Measurements from ENCODE around the gene SBK1.

SBK1 gene

DNA sequence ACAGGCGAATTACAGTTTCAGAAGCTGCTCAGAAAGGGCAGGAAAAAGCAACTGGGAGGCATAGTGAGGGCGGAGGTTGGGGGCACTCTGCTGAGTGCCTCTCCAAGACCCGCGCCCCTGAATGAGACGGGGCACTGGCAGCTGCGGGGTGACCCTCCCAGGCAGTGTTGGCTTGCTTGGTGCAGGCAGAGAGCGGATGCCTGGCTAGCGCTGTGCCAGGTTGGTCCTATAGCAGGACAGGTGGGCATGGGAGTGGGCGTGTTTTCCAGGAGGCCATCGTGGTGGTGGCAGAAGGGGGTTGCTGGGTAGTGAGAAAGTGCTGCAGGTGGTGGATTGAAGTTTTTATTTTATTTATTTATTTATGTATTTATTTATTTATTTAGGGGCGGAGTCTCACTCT, 16.0 kb upstream of the SBK1 start:
- intact Hi-C loops (cut with DNase I; ENCODE audit: low total_unique reads) = loop anchor here (5.0 kb wide), 1 partner anchor 41 kb away; no protein-coding TSS in a partner anchor
- TF ChIP-seq, protein P1, sequence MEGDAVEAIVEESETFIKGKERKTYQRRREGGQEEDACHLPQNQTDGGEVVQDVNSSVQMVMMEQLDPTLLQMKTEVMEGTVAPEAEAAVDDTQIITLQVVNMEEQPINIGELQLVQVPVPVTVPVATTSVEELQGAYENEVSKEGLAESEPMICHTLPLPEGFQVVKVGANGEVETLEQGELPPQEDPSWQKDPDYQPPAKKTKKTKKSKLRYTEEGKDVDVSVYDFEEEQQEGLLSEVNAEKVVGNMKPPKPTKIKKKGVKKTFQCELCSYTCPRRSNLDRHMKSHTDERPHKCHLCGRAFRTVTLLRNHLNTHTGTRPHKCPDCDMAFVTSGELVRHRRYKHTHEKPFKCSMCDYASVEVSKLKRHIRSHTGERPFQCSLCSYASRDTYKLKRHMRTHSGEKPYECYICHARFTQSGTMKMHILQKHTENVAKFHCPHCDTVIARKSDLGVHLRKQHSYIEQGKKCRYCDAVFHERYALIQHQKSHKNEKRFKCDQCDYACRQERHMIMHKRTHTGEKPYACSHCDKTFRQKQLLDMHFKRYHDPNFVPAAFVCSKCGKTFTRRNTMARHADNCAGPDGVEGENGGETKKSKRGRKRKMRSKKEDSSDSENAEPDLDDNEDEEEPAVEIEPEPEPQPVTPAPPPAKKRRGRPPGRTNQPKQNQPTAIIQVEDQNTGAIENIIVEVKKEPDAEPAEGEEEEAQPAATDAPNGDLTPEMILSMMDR (IDR thresholded peaks at IDR 0.05) = no peak

DNA sequence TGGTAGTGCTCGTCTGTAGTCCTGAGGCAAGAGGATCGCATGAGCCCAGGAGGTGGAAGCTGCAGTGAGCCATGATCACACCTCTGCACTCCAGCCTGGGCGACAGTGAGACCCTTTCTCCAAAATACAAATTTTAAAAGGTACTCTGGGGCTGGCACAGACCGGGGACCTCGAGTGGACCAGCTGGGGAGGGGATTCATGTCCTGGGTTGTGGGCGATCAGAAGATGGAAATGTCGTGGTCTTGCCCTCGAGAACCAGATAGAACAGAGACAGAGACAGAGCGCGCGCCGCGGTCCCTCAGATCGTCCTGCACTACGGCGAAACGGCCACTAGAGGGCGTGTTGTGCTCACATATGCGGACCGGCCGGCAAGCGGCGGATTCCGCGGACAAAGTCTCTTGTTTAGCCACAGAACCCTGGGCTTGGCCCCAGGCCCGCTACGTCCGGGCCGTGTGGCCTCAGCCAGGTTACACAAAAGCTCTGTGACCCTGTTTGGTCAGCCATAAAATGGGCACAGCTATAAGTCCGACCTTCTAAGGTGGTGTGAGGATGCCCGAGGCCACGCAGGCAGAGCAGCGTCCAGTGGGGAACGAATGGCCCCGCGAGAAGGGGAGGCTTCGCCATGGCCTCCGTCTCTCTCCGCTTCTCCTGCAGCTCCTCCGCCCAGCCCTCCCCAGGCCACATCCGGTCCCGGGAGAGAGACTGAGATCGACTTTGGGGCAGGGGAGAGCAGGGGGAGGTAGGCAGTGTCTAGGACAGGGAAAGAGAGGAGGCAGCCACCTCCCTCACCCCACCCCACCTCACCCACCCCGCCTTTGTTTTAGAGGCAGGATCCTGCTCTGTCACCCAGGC, 14.6 kb upstream of the SBK1 start:
- Histone ChIP-seq H3K27me3 (peaks cover 0 to 63% of the 10 kb centered on the region in 2 donors), H3K9me3 (no peaks in the 10 kb centered on the region), H3K27ac (no peak overlapping the region), H3K36me3 (no peaks in the 10 kb centered on the region), H3K4me1 (peaks cover 0 to 9% (median 6%) of the 10 kb centered on the region in 4 donors), H3K4me3 (peak overlapping the region; percentile 23 to 45)
- TF ChIP-seq, protein P1 (IDR thresholded peaks at IDR 0.05) = peak; percentile 94 to 97
- intact Hi-C loops (cut with DNase I; ENCODE audit: low total_unique reads) = loop anchor here (5.0 kb wide), 1 partner anchor 40 kb away; no protein-coding TSS in a partner anchor
- DNase-seq = peak; percentile 84 to 85

More for the DNA sequence above, 16.0 kb upstream of the SBK1 start:
- peaks cover 0 to 9% (median 6%) of the 10 kb centered on the region in 4 donors for H3K4me1 ChIP-seq
- peaks cover 0 to 2% (median 0%) of the 10 kb centered on the region in 3 donors for H3K9me3 ChIP-seq
- no peaks in the 10 kb centered on the region for H3K36me3 ChIP-seq
- peaks cover 0 to 56% of the 10 kb centered on the region in 2 donors for H3K27me3 ChIP-seq
- DNase-seq = no peak
- H3K4me3 ChIP-seq = no peak overlapping the region
- H3K27ac ChIP-seq = no peak overlapping the region

DNA sequence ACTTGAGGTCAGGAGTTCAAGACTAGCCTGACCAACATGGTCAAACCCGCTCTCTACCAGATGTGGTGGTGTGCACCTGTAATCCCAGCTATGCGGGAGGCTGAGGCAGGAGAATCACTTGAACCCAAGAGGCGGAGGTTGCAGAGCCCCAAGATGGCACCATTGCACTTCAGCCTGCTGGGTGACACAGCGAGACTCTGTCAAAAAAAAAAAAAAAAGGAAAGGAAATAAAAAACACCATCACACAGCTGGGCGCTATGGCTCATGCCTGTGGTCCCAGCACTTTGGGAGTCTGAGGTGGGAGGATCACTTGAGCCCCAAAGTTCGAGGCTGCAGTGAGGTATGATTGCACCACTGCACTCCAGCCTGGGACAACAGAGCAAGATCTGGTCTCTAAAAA, 13.3 kb upstream of the SBK1 start:
- H3K27ac ChIP-seq = no peak overlapping the region
- DNase-seq = no peak
- intact Hi-C loops (cut with DNase I; ENCODE audit: low total_unique reads) = loop anchor here (5.0 kb wide), 1 partner anchor 38 kb away; no protein-coding TSS in a partner anchor
- peaks cover 0 to 62% of the 10 kb centered on the region in 2 donors for H3K27me3 ChIP-seq
- H3K9me3 ChIP-seq = no peaks in the 10 kb centered on the region
- H3K4me1 ChIP-seq = peaks cover 0 to 9% (median 6%) of the 10 kb centered on the region in 4 donors
- no peaks in the 10 kb centered on the region for H3K36me3 ChIP-seq
- TF ChIP-seq, protein P1 (IDR thresholded peaks at IDR 0.05) = no peak
- H3K4me3 ChIP-seq = no peak overlapping the region

DNA sequence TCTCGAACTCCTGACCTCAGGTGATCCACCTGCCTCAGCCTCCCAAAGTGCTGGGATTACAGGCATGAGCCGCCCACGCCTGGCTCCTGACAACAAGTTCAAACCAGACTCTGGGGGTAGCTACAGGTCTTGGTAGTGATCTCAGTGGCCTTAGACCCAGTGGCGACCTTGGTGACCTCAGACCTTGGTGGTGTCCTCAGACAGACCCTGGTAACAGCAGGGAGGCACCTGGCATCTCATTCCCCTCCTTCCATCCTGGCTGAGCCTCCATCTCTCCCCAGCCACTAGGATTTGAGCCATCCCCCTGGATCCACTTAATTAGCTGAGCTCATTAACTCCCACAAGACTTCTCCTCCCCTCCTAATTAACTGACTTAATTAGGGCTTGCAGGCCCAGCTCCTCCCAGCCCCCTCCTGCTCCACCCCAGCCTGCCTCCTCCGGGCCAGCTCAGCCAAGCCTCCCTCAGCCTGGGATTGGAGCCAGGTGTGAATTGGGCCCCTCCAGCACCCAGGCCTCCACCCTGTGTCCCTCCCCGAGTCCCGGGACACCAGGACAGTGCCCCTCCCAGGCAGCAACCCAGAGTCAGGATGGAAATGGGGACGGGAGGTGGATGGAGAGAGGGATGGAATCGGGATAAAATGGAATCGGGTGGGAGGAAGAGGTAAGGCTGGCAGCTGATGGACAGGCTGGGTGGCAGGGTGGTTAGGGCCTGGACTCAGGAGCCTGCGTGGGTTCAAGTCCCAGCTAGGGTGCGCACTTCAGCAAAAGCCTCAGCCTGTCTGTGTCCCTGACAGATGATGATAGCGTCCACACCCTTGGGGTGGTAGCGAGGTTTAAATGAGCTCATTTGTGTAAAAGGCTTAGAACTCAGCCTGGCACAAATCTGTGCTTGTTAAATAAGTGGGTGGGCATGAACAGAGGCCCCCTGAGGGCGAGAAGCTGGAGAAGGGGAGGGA, 11.2 kb upstream of the SBK1 start:
- TF ChIP-seq, protein P1 (IDR thresholded peaks at IDR 0.05) = no peak
- Histone ChIP-seq H3K36me3 (no peaks in the 10 kb centered on the region), H3K27ac (no peak overlapping the region)

DNA sequence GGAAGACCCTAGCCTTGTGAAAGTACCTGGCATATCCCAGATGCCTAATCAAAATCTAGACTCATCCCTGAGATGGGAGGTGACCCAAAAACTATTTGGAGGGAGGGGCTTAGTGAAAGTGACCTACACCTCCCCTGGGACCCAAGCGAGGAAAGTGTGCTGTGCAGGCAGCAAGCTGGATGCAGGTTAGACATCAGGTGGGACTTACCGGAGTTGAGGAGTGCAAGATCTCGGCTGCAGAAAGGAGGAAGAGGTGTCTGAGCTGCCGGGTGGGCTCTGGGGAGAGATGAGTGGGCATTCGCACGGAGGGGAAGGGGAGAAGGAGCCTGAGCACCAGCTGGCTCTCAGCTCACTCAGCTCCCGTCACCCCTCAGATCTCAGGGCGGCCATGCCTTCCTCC, 10.3 kb upstream of the SBK1 start:
- TF ChIP-seq, protein P1 (IDR thresholded peaks at IDR 0.05) = no peak
- Histone ChIP-seq H3K4me3 (no peak overlapping the region), H3K4me1 (peaks cover 0 to 9% (median 6%) of the 10 kb centered on the region in 4 donors), H3K36me3 (no peaks in the 10 kb centered on the region), H3K9me3 (no peaks in the 10 kb centered on the region), H3K27me3 (peaks cover 0 to 52% of the 10 kb centered on the region in 2 donors), H3K27ac (no peak overlapping the region)
- intact Hi-C loops (cut with DNase I; ENCODE audit: low total_unique reads) = no loop called here
- DNase-seq = no peak

More for the DNA sequence above, 11.2 kb upstream of the SBK1 start:
- peaks cover 0 to 9% (median 6%) of the 10 kb centered on the region in 4 donors for H3K4me1 ChIP-seq
- DNase-seq = no peak
- H3K9me3 ChIP-seq = no peaks in the 10 kb centered on the region
- peaks cover 0 to 52% of the 10 kb centered on the region in 2 donors for H3K27me3 ChIP-seq
- H3K4me3 ChIP-seq = no peak overlapping the region
- intact Hi-C loops (cut with DNase I; ENCODE audit: low total_unique reads) = no loop called here
